HG03469 (cell line): ENCODE data around the gene RPL39.
"Not testable (repeated sequence)": the region's sequence is repeated elsewhere in the genome, so short reads cannot be mapped to it uniquely, and the experiment has no call there.

ENCODE experiments used
- ATAC-seq: cut with Tn5 transposase; IDR thresholded peaks from one replicate; pipeline ENCODE4 v1.9.1; 2021; ENCODE audit warnings: mild to moderate bottlenecking, moderate library complexity, moderate number of reproducible peaks; ENCODE audit not compliant: unreplicated experiment

The RPL39 gene

GRCh38 chrX:119763836-119764387 lies 27.5 kb downstream of the RPL39 start:
- ATAC-seq, result no peak

- no peak for ATAC-seq
Observed at GRCh38 chrX:119763181-119763580, 28.2 kb downstream of the RPL39 start.

DNA sequence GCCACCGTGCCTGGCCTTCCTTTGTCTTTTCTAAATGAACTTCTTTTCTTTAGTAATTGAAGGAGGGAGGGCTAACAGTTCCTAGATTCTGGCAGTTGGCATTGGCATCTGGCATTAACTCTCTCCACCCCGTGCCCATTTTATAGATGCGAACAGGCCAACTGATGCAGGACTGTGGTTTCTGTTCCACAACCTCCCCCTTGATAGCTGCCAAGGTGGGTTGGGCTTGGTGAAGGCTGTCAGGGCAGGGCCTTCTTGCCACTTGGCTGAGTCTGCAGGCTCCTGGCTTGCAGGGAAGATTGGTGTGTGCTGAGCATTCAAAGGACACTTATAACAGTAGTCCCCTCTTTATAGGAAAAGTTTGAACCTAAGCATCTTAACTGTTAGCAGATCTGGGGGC lies 28.7 kb downstream of the RPL39 start:
- ATAC-seq, result no peak

- ATAC-seq, result no peak
Observed at GRCh38 chrX:119760026-119760877, 31.2 kb downstream of the RPL39 start.

DNA sequence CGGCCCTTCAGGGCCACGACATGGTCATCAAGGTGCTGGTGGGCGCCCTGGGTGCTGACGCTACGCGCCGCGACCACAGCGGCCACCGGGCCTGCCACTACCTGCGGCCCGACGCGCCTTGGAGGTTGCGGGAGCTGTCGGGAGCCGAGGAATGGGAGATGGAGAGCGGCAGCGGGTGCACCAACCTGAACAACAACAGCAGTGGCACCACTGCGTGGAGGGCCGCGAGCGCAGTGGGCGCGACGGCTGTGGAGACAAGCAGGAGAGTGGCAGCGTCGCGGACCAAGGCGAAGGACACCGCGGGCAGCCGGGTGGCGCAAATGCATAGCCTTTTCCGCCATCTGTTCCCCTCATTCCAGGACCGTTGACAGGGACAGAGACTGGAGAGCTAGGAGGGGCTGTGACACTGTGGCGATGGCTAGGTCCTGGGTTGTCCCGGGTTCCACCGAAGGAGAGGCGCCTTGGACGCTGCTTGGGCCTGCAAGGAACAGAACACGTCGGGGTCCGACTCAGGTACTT lies 32.1 kb downstream of the RPL39 start:
- no peak for ATAC-seq

DNA sequence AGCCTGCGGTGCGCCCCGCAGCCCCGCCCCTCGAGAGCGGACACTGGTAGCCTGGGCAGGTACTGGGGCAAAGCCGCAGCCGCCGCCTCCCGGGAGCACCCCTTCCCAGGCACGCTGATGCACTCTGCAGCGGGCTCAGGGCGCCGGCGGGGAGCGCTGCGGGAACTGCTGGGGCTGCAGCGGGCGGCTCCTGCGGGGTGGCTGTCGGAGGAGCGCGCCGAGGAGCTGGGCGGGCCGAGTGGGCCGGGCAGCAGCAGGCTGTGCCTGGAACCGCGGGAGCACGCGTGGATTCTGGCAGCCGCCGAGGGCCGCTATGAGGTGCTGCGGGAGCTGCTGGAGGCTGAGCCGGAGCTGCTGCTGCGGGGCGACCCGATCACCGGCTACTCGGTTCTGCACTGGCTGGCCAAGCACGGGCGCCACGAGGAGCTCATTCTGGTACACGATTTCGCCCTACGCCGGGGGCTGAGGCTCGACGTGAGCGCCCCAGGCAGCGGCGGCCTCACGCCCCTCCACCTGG lies 32.6 kb downstream of the RPL39 start:
- ATAC-seq, result no peak

GRCh38 chrX:119757979-119758730 lies 33.3 kb downstream of the RPL39 start, which contains the start of gene SOWAHD:
SOWAHD (plus strand) TSS chrX:119758588; CDS start chrX:119758668, 80 bp downstream.
- ATAC-seq, result no peak

DNA sequence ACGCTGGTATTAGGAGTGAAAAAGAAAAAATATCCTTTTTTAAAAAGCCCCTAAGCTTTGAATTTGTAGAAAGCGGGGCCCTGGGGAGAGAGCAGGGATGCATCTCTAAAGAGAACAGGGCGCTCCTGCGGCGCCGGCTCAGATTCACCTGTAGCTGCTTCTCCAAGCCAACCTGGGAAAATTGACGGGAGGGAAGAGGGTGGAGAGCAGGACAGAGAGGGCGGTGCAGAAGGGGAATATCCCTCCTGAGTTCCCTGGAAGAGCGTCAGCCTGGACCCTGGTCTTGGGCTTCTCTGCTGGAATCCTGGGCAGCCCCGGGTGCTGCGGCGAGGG lies 33.8 kb downstream of the RPL39 start:
- no peak for ATAC-seq

GRCh38 chrX:119756926-119757635 lies 34.3 kb downstream of the RPL39 start:
- ATAC-seq, result no peak

DNA sequence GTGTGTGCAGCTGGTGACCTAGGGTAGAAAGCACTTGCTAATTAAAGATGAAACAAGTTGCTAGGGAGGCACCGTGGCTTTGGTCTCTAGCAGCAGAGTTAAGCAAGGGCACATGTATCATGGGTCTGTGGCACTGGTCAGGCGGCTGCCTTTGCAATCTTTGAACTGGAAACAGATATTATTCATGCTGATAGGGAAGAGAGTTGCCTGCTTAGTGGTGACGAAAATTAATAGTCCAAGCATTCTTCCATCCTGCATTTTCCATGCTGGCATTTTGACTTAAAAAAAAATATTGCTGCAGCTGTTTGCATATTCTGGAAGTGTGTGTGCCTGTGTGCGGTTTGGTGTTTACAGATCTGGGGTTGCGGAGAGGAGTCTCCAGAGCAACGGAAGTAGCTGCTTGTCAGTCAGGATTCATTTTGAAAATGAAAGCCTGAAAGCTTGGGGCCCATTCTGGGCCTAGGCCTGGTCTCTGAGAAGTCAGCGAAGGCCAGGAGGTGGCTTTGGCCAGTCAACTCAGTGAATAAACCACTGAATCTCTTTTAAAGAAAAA lies 35.4 kb downstream of the RPL39 start:
- ATAC-seq, result peak; percentile 56

- no peak for ATAC-seq
Observed at GRCh38 chrX:119753639-119754257, 37.7 kb downstream of the RPL39 start.

- no peak for ATAC-seq
Observed at GRCh38 chrX:119753001-119753400, 38.4 kb downstream of the RPL39 start.

DNA sequence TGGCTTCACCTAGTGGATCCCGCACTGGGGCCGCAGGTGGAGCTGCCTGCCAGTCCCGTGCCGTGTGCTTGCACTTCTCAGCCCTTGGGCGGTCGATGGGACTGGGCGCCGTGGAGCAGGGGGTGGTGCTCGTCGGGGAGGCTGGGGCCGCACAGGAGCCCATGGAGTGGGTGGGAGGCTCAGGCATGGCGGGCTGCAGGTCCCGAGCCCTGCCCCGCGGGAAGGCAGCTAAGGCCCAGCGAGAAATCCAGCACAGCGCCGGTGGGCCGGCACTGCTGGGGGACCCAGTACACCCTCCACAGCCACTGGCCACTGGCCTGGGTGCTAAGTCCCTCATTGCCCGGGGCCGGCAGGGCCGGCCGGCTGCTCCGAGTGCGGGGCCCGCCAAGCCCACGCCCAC lies 40.7 kb downstream of the RPL39 start:
- not testable (repeated sequence) for ATAC-seq

GRCh38 chrX:119750131-119750530 lies 41.3 kb downstream of the RPL39 start:
- not testable (repeated sequence) for ATAC-seq

DNA sequence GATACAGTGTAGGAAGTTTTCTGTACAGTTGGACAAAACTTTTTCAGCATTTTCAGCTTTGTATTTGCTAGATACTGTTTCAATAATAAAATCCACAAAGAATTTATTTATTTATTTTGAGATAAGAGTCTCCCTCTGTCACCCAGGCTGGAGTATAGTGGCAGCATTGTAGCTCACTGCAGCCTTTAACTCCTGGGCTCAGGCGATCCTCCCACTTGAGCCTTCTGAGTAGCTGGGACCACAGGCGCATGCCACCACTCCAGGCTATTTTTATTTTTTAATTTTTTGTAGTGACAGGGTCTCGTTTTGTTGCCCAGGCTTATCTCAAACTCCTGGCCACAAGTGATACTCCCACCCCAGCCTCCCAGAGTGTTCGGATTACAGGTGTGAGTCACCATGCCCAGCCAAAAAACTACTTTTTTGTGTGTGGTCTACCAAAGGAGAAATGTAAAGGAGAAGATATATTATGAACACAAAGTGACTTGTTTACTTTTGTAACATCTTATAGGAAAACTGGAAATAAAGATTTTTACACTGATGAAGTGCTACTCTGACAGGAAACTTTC lies 46.1 kb downstream of the RPL39 start:
- no peak for ATAC-seq

GRCh38 chrX:119738742-119739141 lies 52.7 kb downstream of the RPL39 start:
- no peak for ATAC-seq
